GM12878 (cell line): Measurements from ENCODE around the gene NEXMIF. TPM values are rescaled to one million over a fixed set of nuclear protein-coding genes. Genes with fewer than 3 reads are reported as not detected.

Source experiments
- ATAC-seq: fragments of 200-7000 bp; cut with Tn5 transposase; 3 replicates; pipeline ENCODE4 v1.9.1; 2020; ENCODE audit warnings: mild to moderate bottlenecking, moderate library complexity
- BruUV-seq: library from RNA; stranded (reverse); fragments of 400-500 nt; replicated peaks from 2 replicates; lab custom pipeline; 2021; lab: Mats Ljungman, UMichigan
- CTCF ChIA-PET: fragments of 300-600 bp; sonication (Branson Sonifier 250); formaldehyde crosslinking; extraction: SDS; loops from one replicate; lab custom pipeline; 2021; ENCODE audit warnings: inconsistent platforms; lab: Yijun Ruan, JAX
- POLR2A ChIA-PET: fragments of 350-600 bp; formaldehyde crosslinking; extraction: SDS; loops from one replicate; lab custom pipeline; 2021; ENCODE audit warnings: inconsistent platforms; lab: Charles Lee
- RAD21 ChIA-PET: fragments of 300-600 bp; sonication (Branson Sonifier 250); formaldehyde crosslinking; loops from one replicate; lab custom pipeline; 2023; ENCODE audit warnings: antibody characterized with exemption; ENCODE audit not compliant: unreplicated experiment; lab: Charles Lee
- SMC1A ChIA-PET: fragments of 300-600 bp; sonication (Branson Sonifier 250); formaldehyde crosslinking; loops from one replicate; lab custom pipeline; 2023; ENCODE audit not compliant: unreplicated experiment, uncharacterized antibody; lab: Charles Lee
- DNase-seq: peaks from one replicate; pipeline ENCODE4 v3.0.0-alpha.2; 2011; ENCODE audit warnings: low read depth, low spot score
- FAIRE-seq: peaks from 3 replicates; lab custom pipeline; 2011; peaks lifted over from hg19 to GRCh38; lab: Jason Lieb, UNC
- H2AFZ ChIP-seq: 2 replicates; pipeline ENCODE4 v1.6.0; 2011; ENCODE audit warnings: low read depth, low read length, control low read depth; ENCODE audit not compliant: control insufficient read depth
- H3K27ac ChIP-seq: 2 replicates; pipeline ENCODE4 v1.5.1; 2011; ENCODE audit warnings: control low read depth; ENCODE audit not compliant: control insufficient read depth, insufficient read depth
- H3K27me3 ChIP-seq, 2 experiments: replicated peaks in 1 of 2; 2 replicates each; pipeline versions ENCODE4 v1.6.0 to v1.6.1; 2011; ENCODE audit warnings: low read length in 1 of 2; ENCODE audit not compliant: control insufficient read depth in 2 of 2, insufficient read depth in 2 of 2
- H3K36me3 ChIP-seq, 2 experiments: 2 replicates each; pipeline ENCODE4 v1.5.1; 2011; ENCODE audit warnings: low read length in 1 of 2; ENCODE audit not compliant: control insufficient read depth in 2 of 2, insufficient read depth in 2 of 2
- H3K4me1 ChIP-seq: 2 replicates; pipeline ENCODE4 v1.6.1; 2011; ENCODE audit warnings: mild to moderate bottlenecking, low read length, moderate library complexity, mixed read lengths; ENCODE audit not compliant: control insufficient read depth, insufficient read depth
- H3K4me2 ChIP-seq: 2 replicates; pipeline ENCODE4 v1.6.0; 2011; ENCODE audit warnings: control low read depth; ENCODE audit not compliant: control insufficient read depth, insufficient read depth
- H3K4me3 ChIP-seq: fragments of 200-600 bp; sonication (generic); 2 replicates; pipeline ENCODE4 v1.5.1; 2016
- H3K79me2 ChIP-seq: 2 replicates; pipeline ENCODE4 v1.6.0; 2011; ENCODE audit warnings: low read length; ENCODE audit not compliant: control insufficient read depth, insufficient read depth
- H3K9ac ChIP-seq: 2 replicates; pipeline ENCODE4 v1.8.0; 2011; ENCODE audit warnings: low read length, control low read depth, mixed read lengths; ENCODE audit not compliant: control insufficient read depth, insufficient read depth
- H3K9me3 ChIP-seq: replicated peaks from 3 replicates; pipeline ENCODE4 v1.5.1; 2011; ENCODE audit warnings: mild to moderate bottlenecking, low read length; ENCODE audit not compliant: control insufficient read depth, insufficient read depth
- H4K20me1 ChIP-seq: 2 replicates; pipeline ENCODE4 v1.6.0; 2011; ENCODE audit not compliant: control insufficient read depth, insufficient read depth
- CUX1 ChIP-seq: IDR thresholded peaks from 2 replicates; pipeline ENCODE4 v1.6.1; 2012; ENCODE audit warnings: improper control_type of control experiment, low read depth, low read length; ENCODE audit not compliant: insufficient replicate concordance
- MTA2 ChIP-seq: fragments of 450-650 bp; IDR thresholded peaks from 2 replicates; pipeline ENCODE4 v1.6.1; 2016; ENCODE audit warnings: low read depth, mild to moderate bottlenecking, moderate library complexity
- ZNF687 ChIP-seq: fragments of 450-650 bp; IDR thresholded peaks from 2 replicates; pipeline ENCODE4 v1.6.1; 2017; ENCODE audit warnings: mild to moderate bottlenecking, moderate library complexity
- WGBS: methylation state at CpG from one replicate; pipeline ENCODE4 v1.1.6; 2016; ENCODE audit warnings: low lambda C conversion rate; ENCODE audit not compliant: insufficient replicate concordance, insufficient coverage; ENCODE audit errors: missing lambda C conversion rate; 5-methylcytosine and 5-hydroxymethylcytosine counted together
- in situ Hi-C: fragments of 300-500 bp; cut with MboI; formaldehyde crosslinking; loops from 9 replicates; pipeline ENCODE4 v1.14.3; 2018; ENCODE audit warnings: mixed read lengths
- intact Hi-C: fragments of 100-400 bp; cut with micrococcal nuclease; formaldehyde crosslinking; loops from one replicate; pipeline ENCODE4 v1.14.2; 2022; ENCODE audit not compliant: unreplicated experiment
- polyA plus RNA-seq, 11 experiments: library from polyadenylated mRNA; depleted of rRNA in 4 of 11; unstranded in 6 of 11; stranded (reverse) in 5 of 11; fragments of >200 nt; fragmentation: Nextera tagmentation in 4 of 11; fragmentation: Illumina TruSeq in 1 of 11; extraction: Ambion mirVana in 4 of 11; extraction: Trizol in 1 of 11; gene quantifications; 1 replicate in 1 of 11; 2 replicates in 10 of 11; pipeline versions ENCODE4 v1.2.1 to v1.2.3, GENCODE V29; 2011 to 2016; ENCODE audit warnings: inconsistent platforms in 2 of 11, missing spikeins in 2 of 11, low read depth in 1 of 11
- total RNA-seq, 4 experiments: library from RNA; depleted of rRNA in 3 of 4; stranded (reverse); fragments of >200 nt in 3 of 4; fragmentation: Illumina TruSeq in 1 of 4; extraction: Trizol in 1 of 4; gene quantifications; 2 replicates each; pipeline versions ENCODE4 v1.2.1 to v1.2.3, GENCODE V29; 2013 to 2021

Gene NEXMIF
- total and polyA plus RNA-seq, 10 of the 15 experiments (the other 5 are each of a cell fraction or from before 2014, with no cell fraction given) = 0.75 to 10.4 (median 4.3) TPM

- Histone ChIP-seq H3K4me1 (no peaks in the 10 kb centered on the region), H3K36me3 (no peaks in the 10 kb centered on the region; a peak in 1 of 4 replicates), H3K79me2 (no peaks in the 10 kb centered on the region)
- intact Hi-C loops = loop anchor here (10.0 kb wide), 1 partner anchor 122 kb away; the partner anchor contains the start of gene RLIM
- TF ChIP-seq CUX1 (no peak), MTA2 (no peak), ZNF687 (no peak)
- TF ChIP-seq, all 136 proteins: peak for 0
- Histone ChIP-seq H2AFZ (no peak overlapping the region), H3K27me3 (no peaks in the 10 kb centered on the region), H4K20me1 (no peaks in the 10 kb centered on the region), H3K27ac (no peak overlapping the region), H3K4me3 (no peak overlapping the region), H3K9ac (no peak overlapping the region), H3K4me2 (no peak overlapping the region), H3K9me3 (no peaks in the 10 kb centered on the region; the same call in 2 of the 3 replicates)
- ATAC-seq = no peak
- in situ Hi-C loops = no loop called here
- FAIRE-seq = no peak
- DNase-seq = no peak
- SMC1A ChIA-PET = no interaction called here
- RAD21 ChIA-PET = no interaction called here
- 68% methylated on average over 3 of the region's 3 CpGs for WGBS
- POLR2A ChIA-PET = no interaction called here
- CTCF ChIA-PET = no interaction called here
- no TSS peak for BruUV-seq
Observed at GRCh38 chrX:74736450-74736849, 188.8 kb downstream of the NEXMIF start.
